K562 (cell line): ENCODE results near the gene TJAP1. TPM values are rescaled to one million over a fixed set of nuclear protein-coding genes. Genes with fewer than 3 reads are reported as not detected.

Source experiments
- AFF4 ChIP-seq: sonication (generic); formaldehyde crosslinking; IDR thresholded peaks from 2 replicates; pipeline ENCODE4 v1.8.0; 2023; ENCODE audit warnings: mild to moderate bottlenecking, missing genetic modification reagents
- CBX2 ChIP-seq: fragments of 200-600 bp; sonication (generic); IDR thresholded peaks from one replicate; pipeline ENCODE4 v1.6.1; 2012; ENCODE audit warnings: mild to moderate bottlenecking, low read length, inconsistent platforms; ENCODE audit not compliant: insufficient read depth, poor library complexity, severe bottlenecking
- CBX3 ChIP-seq, 2 experiments: IDR thresholded peaks; 1 replicate in 1 of 2; 2 replicates in 1 of 2; pipeline ENCODE4 v1.6.1; 2012; ENCODE audit warnings: inconsistent platforms in 2 of 2, low read length in 2 of 2, borderline replicate concordance in 1 of 2, control low read depth in 1 of 2
- ELK3 ChIP-seq: fragments of 450-650 bp; formaldehyde crosslinking; IDR thresholded peaks from 2 replicates; pipeline ENCODE4 v1.4.0; 2020; ENCODE audit warnings: mild to moderate bottlenecking
- GTF2B ChIP-seq: IDR thresholded peaks from 2 replicates; pipeline ENCODE4 v1.6.1; 2011; ENCODE audit not compliant: insufficient read length; ENCODE audit errors: extremely low read depth
- IRF2 ChIP-seq: sonication (generic); formaldehyde crosslinking; IDR thresholded peaks from 2 replicates; pipeline ENCODE4 v1.8.1; 2022; ENCODE audit warnings: mild to moderate bottlenecking, missing genetic modification reagents
- JUND ChIP-seq, 2 experiments: IDR thresholded peaks; 2 replicates in 1 of 2; 3 replicates in 1 of 2; pipeline ENCODE4 v1.6.1; 2011; ENCODE audit warnings: borderline replicate concordance in 2 of 2, low read depth in 2 of 2, low read length in 2 of 2, improper control_type of control experiment in 1 of 2, missing biosample characterization in 1 of 2, missing genetic modification characterization in 1 of 2, missing genetic modification reagents in 1 of 2
- LARP7 ChIP-seq: fragments of 450-650 bp; IDR thresholded peaks from 2 replicates; pipeline ENCODE4 v1.6.1; 2016
- MNT ChIP-seq, 2 experiments: fragments of 450-650 bp; conservative IDR thresholded peaks; 2 replicates each; pipeline ENCODE4 v1.6.1; 2017; ENCODE audit warnings: mild to moderate bottlenecking in 2 of 2, moderate library complexity in 2 of 2
- NR2C1 ChIP-seq, 2 experiments: fragments of 450-650 bp; IDR thresholded peaks; 2 replicates each; pipeline ENCODE4 v1.6.1; 2017; ENCODE audit warnings: mild to moderate bottlenecking in 2 of 2, antibody characterized with exemption in 1 of 2, inconsistent platforms in 1 of 2, missing compliant biosample characterization in 1 of 2, missing genetic modification characterization in 1 of 2
- SP1 ChIP-seq: sonication (generic); formaldehyde crosslinking; IDR thresholded peaks from 2 replicates; pipeline ENCODE4 v1.8.1; 2022; ENCODE audit warnings: mild to moderate bottlenecking, missing genetic modification reagents
- STAT6 ChIP-seq: sonication (generic); formaldehyde crosslinking; IDR thresholded peaks from 2 replicates; pipeline ENCODE4 v1.8.1; 2023; ENCODE audit warnings: mild to moderate bottlenecking, missing genetic modification reagents
- TBL1XR1 ChIP-seq, 2 experiments: IDR thresholded peaks; 2 replicates each; pipeline ENCODE4 v1.6.1; 2012; ENCODE audit warnings: improper control_type of control experiment in 2 of 2, low read length in 2 of 2, mild to moderate bottlenecking in 1 of 2
- ZNF174 ChIP-seq: fragments of 250-450 bp; sonication (Bioruptor Pico); IDR thresholded peaks from 2 replicates; pipeline ENCODE4 v1.4.0; 2020; ENCODE audit warnings: mild to moderate bottlenecking
- ZNF24 ChIP-seq: fragments of 450-650 bp; IDR thresholded peaks from 2 replicates; pipeline ENCODE4 v1.6.1; 2016
- polyA plus RNA-seq, 8 experiments: library from polyadenylated mRNA; depleted of rRNA in 4 of 8; stranded (reverse) in 5 of 8; unstranded in 3 of 8; fragments of >200 nt; fragmentation: Nextera tagmentation in 2 of 8; fragmentation: Illumina TruSeq in 1 of 8; extraction: Ambion mirVana in 2 of 8; extraction: Trizol in 1 of 8; gene quantifications; 2 replicates each; pipeline versions ENCODE4 v1.2.1 to v1.2.3, GENCODE V29; 2011 to 2014; ENCODE audit warnings: inconsistent platforms in 1 of 8, missing spikeins in 1 of 8
- total RNA-seq, 7 experiments: library from RNA; depleted of rRNA in 6 of 7; stranded (reverse); fragments of >200 nt in 6 of 7; fragmentation: Illumina TruSeq in 2 of 7; extraction: Trizol in 2 of 7; gene quantifications; 2 replicates each; pipeline versions ENCODE4 v1.2.1 to v1.2.3, GENCODE V29; 2011 to 2021; ENCODE audit warnings: low replicate concordance in 1 of 7

TJAP1 gene
- total and polyA plus RNA-seq, 9 of the 15 experiments (the other 6 are each of a cell fraction or from before 2014, with no cell fraction given), result 0.06 to 35.8 (median 16.2) TPM

DNA sequence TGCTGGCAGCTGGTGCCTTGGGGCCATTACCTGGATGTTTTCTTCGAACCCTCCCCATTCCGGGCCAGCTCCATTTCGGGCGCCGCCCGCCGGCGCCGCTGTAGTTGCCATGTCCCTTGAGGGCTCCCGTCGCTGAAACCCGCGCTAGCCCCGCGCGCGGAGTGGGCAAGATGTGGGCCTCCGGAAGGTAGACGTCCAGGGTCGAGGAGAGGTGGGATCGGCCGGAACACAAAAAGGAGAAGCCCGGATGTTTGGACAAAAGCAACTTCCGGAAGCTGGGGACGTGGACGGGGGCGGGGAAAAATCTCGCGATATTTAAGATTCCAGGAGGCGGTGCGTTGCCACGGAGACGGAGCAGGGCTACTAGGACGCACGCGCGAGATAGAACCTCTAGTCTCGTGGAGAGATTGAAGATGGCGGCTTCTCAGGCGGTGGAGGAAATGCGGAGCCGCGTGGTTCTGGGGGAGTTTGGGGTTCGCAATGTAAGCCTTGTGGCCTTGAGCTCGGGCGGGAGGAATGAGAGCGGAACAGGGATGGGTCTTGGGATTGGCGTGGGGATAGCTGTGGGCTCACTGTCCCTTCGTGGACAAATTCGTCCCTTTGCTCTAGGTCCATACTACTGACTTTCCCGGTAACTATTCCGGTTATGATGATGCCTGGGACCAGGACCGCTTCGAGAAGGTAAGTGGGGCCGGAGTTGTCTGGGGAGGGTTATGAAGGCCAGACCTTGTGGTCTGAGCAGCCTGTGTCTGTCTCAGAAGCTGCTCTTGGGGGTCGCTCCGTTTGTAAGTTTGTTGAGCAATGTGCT, 39.5 kb downstream of the TJAP1 start, which contains the start of the genes POLR1C and YIPF3 (continued):
- peak; percentile 38; the same call in 1 of the 2 replicates for TF ChIP-seq STAT6 (CRISPR knock-in tag)
- TF ChIP-seq IRF2 (CRISPR knock-in tag), result no peak
- no peak for TF ChIP-seq ZNF174 (CRISPR knock-in tag)
- TF ChIP-seq LARP7, result no peak
- 0 out of 2 replicates have a peak, but pooled peaks have one; percentile 45 for TF ChIP-seq NR2C1 (IDR thresholded peaks at IDR 0.05)
- no peak; the same call in 1 of the 2 replicates for TF ChIP-seq NR2C1 (tag; IDR thresholded peaks at IDR 0.05)
- peak in 1 of 2 experiments; percentile 56; a peak in 1 of 4 replicates for TF ChIP-seq TBL1XR1 (IDR thresholded peaks at IDR 0.05; ENCODE audit: low read length in 2 of 2)
- no peak for TF ChIP-seq GTF2B
- peak; percentile 61 for TF ChIP-seq JUND (IDR thresholded peaks at IDR 0.05; ENCODE audit: borderline replicate concordance, low read depth, low read length)
- peak; percentile 38; the same call in 1 of the 3 replicates for TF ChIP-seq JUND (tag; IDR thresholded peaks at IDR 0.05; ENCODE audit: borderline replicate concordance, low read depth, low read length)
- peak in 1 of 2 experiments; percentile 59; a peak in 1 of 3 replicates for TF ChIP-seq CBX3 (IDR thresholded peaks at IDR 0.05; ENCODE audit: borderline replicate concordance in 1 of 2, low read length in 2 of 2)
- TF ChIP-seq ELK3 (CRISPR knock-in tag), result no peak
- peak; percentile 94 to 98 for TF ChIP-seq MNT (conservative IDR thresholded peaks at IDR 0.05)
- TF ChIP-seq SP1, result peak; percentile 75
- TF ChIP-seq ZNF24, result no peak
- TF ChIP-seq AFF4 (CRISPR knock-in tag), result peak; percentile 92
- TF ChIP-seq CBX2, result no peak
